ENCODE data around the gene KRTAP5-4.

GRCh38 chr11:1652026-1652425, 30.1 kb upstream of the KRTAP5-4 start:
- TF ChIP-seq CTCF (IDR thresholded peaks at IDR 0.05) (no peak), POLR2AphosphoS5 (IDR thresholded peaks at IDR 0.05) (no peak)
